Parathyroid adenoma (tissue), 2 donors: ENCODE data around the gene RRBP1.

Source experiments
- H2AFZ ChIP-seq: fragments of 300-600 bp; sonication (generic); one replicate; pipeline ENCODE4 v1.7.0; 2017; ENCODE audit warnings: antibody characterized with exemption, mild to moderate bottlenecking
- H3K27ac ChIP-seq: fragments of 300-600 bp; sonication (generic); one replicate; pipeline ENCODE4 v1.7.0; 2017
- H3K27me3 ChIP-seq: fragments of 300-600 bp; sonication (generic); one replicate; pipeline ENCODE4 v1.7.0; 2017; ENCODE audit warnings: low read length; ENCODE audit not compliant: control insufficient read depth, insufficient read depth
- H3K36me3 ChIP-seq: fragments of 300-600 bp; sonication (generic); one replicate; pipeline ENCODE4 v1.7.0; 2017; ENCODE audit warnings: low read length; ENCODE audit not compliant: control insufficient read depth, insufficient read depth
- H3K4me1 ChIP-seq: fragments of 300-600 bp; sonication (generic); one replicate; pipeline ENCODE4 v1.7.0; 2017; ENCODE audit warnings: control low read depth
- H3K4me2 ChIP-seq: fragments of 300-600 bp; sonication (generic); one replicate; pipeline ENCODE4 v1.7.0; 2017; ENCODE audit warnings: low read length
- H3K4me3 ChIP-seq: fragments of 300-600 bp; sonication (generic); one replicate; pipeline ENCODE4 v1.7.0; 2017; ENCODE audit warnings: low read depth, low read length
- H3K79me2 ChIP-seq: fragments of 300-600 bp; sonication (generic); one replicate; pipeline ENCODE4 v1.7.0; 2017; ENCODE audit warnings: control low read depth
- H3K9ac ChIP-seq: fragments of 300-600 bp; sonication (generic); one replicate; pipeline ENCODE4 v1.7.0; 2017; ENCODE audit warnings: mild to moderate bottlenecking
- H3K9me3 ChIP-seq: fragments of 300-600 bp; sonication (generic); one replicate; pipeline ENCODE4 v1.7.0; 2017; ENCODE audit warnings: low read length; ENCODE audit not compliant: control insufficient read depth
- TF ChIP-seq, protein P1 (sequence below): fragments of 300-600 bp; sonication (generic); IDR thresholded peaks from one replicate; pipeline ENCODE4 v1.7.0; 2017; ENCODE audit warnings: antibody characterized with exemption, mild to moderate bottlenecking
- donor health status: primary hyperparathyroidism.

The RRBP1 gene

GRCh38 chr20:17571153-17571527, 110.9 kb downstream of the RRBP1 start:
- H3K4me2 ChIP-seq: peak overlapping the region; percentile 68

DNA sequence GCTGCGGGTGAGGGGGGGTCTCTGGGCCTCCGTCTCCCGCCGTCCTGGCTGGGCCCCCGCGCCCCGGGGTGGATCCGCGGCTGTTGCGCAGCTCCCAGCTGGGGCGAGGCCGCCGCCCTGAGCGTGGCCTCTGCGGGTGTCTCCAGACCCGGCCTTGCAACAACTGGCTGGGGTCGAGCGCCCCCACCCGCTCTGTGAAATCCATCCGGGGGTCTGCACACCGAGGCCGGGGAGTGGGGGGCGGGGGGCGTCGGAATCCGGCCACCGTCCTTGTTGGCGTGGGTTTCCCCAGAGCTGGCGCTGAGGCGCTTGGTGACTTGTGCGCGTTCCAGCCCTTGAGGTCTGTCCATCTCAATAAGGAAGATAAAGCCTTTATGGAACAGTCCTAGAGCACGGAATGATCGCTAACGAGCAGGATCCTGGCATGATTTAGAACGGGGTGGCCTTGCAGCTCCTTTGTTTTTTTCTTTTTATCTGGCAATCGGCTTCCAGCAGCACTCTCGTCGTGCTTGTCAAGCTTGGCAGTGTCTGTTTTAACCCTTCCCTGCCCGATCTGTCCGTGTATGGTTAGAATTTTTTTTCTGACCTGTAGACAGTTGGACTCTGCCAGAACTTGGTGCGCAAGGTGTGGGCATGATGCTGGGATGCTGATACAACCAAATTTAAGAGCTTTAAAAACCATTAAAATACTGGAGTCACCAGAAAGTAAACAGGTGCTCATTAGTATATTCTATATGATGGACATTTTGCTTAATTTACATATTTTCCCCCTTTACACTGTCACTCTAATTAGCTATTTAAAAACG, 111.5 kb downstream of the RRBP1 start:
- H3K4me1 ChIP-seq: peaks cover 3% of the 10 kb centered on the region
- no peaks in the 10 kb centered on the region for H3K27me3 ChIP-seq
- peak overlapping the region; percentile 98 for H3K9ac ChIP-seq
- H3K4me3 ChIP-seq: peak overlapping the region; percentile 88
- no peaks in the 10 kb centered on the region for H3K9me3 ChIP-seq
- H3K36me3 ChIP-seq: no peaks in the 10 kb centered on the region
- peak overlapping the region; percentile 94 for H2AFZ ChIP-seq
- H3K4me2 ChIP-seq: peak overlapping the region; percentile 68
- TF ChIP-seq, protein P1, sequence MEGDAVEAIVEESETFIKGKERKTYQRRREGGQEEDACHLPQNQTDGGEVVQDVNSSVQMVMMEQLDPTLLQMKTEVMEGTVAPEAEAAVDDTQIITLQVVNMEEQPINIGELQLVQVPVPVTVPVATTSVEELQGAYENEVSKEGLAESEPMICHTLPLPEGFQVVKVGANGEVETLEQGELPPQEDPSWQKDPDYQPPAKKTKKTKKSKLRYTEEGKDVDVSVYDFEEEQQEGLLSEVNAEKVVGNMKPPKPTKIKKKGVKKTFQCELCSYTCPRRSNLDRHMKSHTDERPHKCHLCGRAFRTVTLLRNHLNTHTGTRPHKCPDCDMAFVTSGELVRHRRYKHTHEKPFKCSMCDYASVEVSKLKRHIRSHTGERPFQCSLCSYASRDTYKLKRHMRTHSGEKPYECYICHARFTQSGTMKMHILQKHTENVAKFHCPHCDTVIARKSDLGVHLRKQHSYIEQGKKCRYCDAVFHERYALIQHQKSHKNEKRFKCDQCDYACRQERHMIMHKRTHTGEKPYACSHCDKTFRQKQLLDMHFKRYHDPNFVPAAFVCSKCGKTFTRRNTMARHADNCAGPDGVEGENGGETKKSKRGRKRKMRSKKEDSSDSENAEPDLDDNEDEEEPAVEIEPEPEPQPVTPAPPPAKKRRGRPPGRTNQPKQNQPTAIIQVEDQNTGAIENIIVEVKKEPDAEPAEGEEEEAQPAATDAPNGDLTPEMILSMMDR: no peak
- H3K79me2 ChIP-seq: peaks cover 37% of the 10 kb centered on the region
- peak overlapping the region; percentile 98 for H3K27ac ChIP-seq

More at GRCh38 chr20:17571153-17571527, 110.9 kb downstream of the RRBP1 start:
- Histone ChIP-seq H3K9ac (no peak overlapping the region), H3K27me3 (no peaks in the 10 kb centered on the region), H3K9me3 (no peaks in the 10 kb centered on the region), H2AFZ (no peak overlapping the region), H3K36me3 (no peaks in the 10 kb centered on the region), H3K4me1 (peaks cover 8% of the 10 kb centered on the region), H3K27ac (peak overlapping the region; percentile 98), H3K4me3 (peak overlapping the region; percentile 88), H3K79me2 (peaks cover 41% of the 10 kb centered on the region)
- TF ChIP-seq, protein P1: no peak

GRCh38 chr20:17569616-17570346, 112.3 kb downstream of the RRBP1 start, which contains the start of gene DSTN:
DSTN (plus strand) TSS chr20:17570075; CDS start chr20:17570209, 134 bp downstream.
- TF ChIP-seq, protein P1: no peak
- H3K4me3 ChIP-seq: peak within 1 kb of the TSS; percentile 88
- H3K9me3 ChIP-seq: no peaks in the 10 kb centered on the region
- peaks cover 31% of the 10 kb centered on the region for H3K79me2 ChIP-seq
- H3K4me1 ChIP-seq: peaks cover 3% of the 10 kb centered on the region
- peak within 1 kb of the TSS; percentile 82 for H3K4me2 ChIP-seq
- peak within 1 kb of the TSS; percentile 98 for H3K27ac ChIP-seq
- H2AFZ ChIP-seq: peak within 1 kb of the TSS; percentile 94
- no peaks in the 10 kb centered on the region for H3K27me3 ChIP-seq
- H3K9ac ChIP-seq: peak within 1 kb of the TSS; percentile 98
- no peaks in the 10 kb centered on the region for H3K36me3 ChIP-seq

GRCh38 chr20:17568972-17569521, 113.0 kb downstream of the RRBP1 start:
- TF ChIP-seq, protein P1: no peak
- Histone ChIP-seq H2AFZ (peak overlapping the region; percentile 72), H3K9ac (peak overlapping the region; percentile 20), H3K36me3 (no peaks in the 10 kb centered on the region), H3K9me3 (no peaks in the 10 kb centered on the region), H3K4me2 (peak overlapping the region; percentile 82), H3K27ac (peak overlapping the region; percentile 98), H3K27me3 (no peaks in the 10 kb centered on the region), H3K4me3 (peak overlapping the region; percentile 88), H3K79me2 (peaks cover 28% of the 10 kb centered on the region), H3K4me1 (peaks cover 3% of the 10 kb centered on the region)
